PFSK-1 (cell line): ENCODE results near the gene NARS2.

Source experiments
- FOXP2 ChIP-seq: optimal IDR thresholded peaks from 2 replicates; pipeline ENCODE3; 2011; ENCODE audit warnings: borderline replicate concordance, control low read depth, inconsistent platforms; ENCODE audit not compliant: insufficient read depth; ENCODE audit errors: extremely low read length, extremely low read depth
- POLR2AphosphoS5 ChIP-seq: IDR thresholded peaks from 2 replicates; pipeline ENCODE4 v1.6.1; 2012; ENCODE audit warnings: low read depth, mild to moderate bottlenecking, control low read depth, low read length, moderate library complexity
- REST ChIP-seq, 2 experiments: IDR thresholded peaks; 2 replicates each; pipeline versions ENCODE4 v1.6.1 to v1.8.0; 2011 to 2012; ENCODE audit warnings: low read depth in 2 of 2, low read length in 2 of 2, control low read depth in 1 of 2, inconsistent platforms in 1 of 2, mild to moderate bottlenecking in 1 of 2, moderate library complexity in 1 of 2; ENCODE audit not compliant: insufficient read depth in 1 of 2
- SIN3A ChIP-seq: IDR thresholded peaks from 2 replicates; pipeline ENCODE4 v1.6.1; 2012; ENCODE audit warnings: mild to moderate bottlenecking, low read length, moderate library complexity, borderline replicate concordance; ENCODE audit not compliant: insufficient read depth
- TAF1 ChIP-seq: IDR thresholded peaks from 2 replicates; pipeline ENCODE4 v1.6.1; 2012; ENCODE audit warnings: low read length, control low read depth, borderline replicate concordance; ENCODE audit not compliant: insufficient read depth

DNA sequence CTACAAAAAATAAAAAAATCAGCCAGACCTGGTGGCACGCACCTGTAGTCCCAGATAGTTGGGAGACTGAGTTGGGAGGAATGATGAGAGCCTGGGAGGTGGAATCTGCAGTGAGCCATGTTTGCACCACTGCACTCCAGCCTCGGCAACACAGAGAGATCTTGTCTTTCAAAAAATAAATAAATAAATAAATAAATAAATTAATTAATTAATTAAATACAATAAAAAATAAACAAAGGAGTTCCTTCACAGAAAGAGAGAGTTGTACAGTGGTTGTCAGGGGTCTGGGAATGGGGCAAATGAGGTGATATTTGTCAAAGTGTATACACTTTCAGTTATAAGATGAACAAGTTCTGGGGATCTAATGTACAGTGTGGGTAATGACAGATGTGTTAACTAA lies 107.3 kb downstream of the NARS2 start:
- no peak for TF ChIP-seq REST (IDR thresholded peaks at IDR 0.05; ENCODE audit: insufficient read depth in 1 of 2, low read depth in 2 of 2, low read length in 2 of 2)
- no peak for TF ChIP-seq POLR2AphosphoS5
- TF ChIP-seq TAF1, result no peak
- no peak for TF ChIP-seq SIN3A
- TF ChIP-seq FOXP2, result no peak
